ENCODE measurements around the gene POU2F1.
"Not testable (repeated sequence)": the region's sequence is repeated elsewhere in the genome, so short reads cannot be mapped to it uniquely, and the experiment has no call there.

Gene POU2F1

GRCh38 chr1:167231873-167232450 lies 11.3 kb downstream of the POU2F1 start:
- no peak for DNase-seq (ENCODE audit: low spot score)

- no peak for DNase-seq (ENCODE audit: low spot score)
Observed at GRCh38 chr1:167232801-167233200, 12.1 kb downstream of the POU2F1 start.

- no peak for DNase-seq (ENCODE audit: low spot score)
Observed at GRCh38 chr1:167233373-167233772, 12.7 kb downstream of the POU2F1 start.

GRCh38 chr1:167237000-167237399 lies 16.3 kb downstream of the POU2F1 start:
- DNase-seq (ENCODE audit: low spot score), result no peak

GRCh38 chr1:167238713-167239112 lies 18.0 kb downstream of the POU2F1 start:
- no peak for DNase-seq (ENCODE audit: low spot score)

- DNase-seq (ENCODE audit: low spot score), result no peak
Observed at GRCh38 chr1:167239257-167239656, 18.6 kb downstream of the POU2F1 start.

- no peak for DNase-seq (ENCODE audit: low spot score)
Observed at GRCh38 chr1:167244244-167244643, 23.6 kb downstream of the POU2F1 start.

GRCh38 chr1:167245168-167245567 lies 24.5 kb downstream of the POU2F1 start:
- not testable (repeated sequence) for DNase-seq (ENCODE audit: low spot score)

- DNase-seq (ENCODE audit: low spot score), result no peak
Observed at GRCh38 chr1:167246971-167247370, 26.3 kb downstream of the POU2F1 start.

- DNase-seq (ENCODE audit: low spot score), result no peak
Observed at GRCh38 chr1:167247754-167248153, 27.1 kb downstream of the POU2F1 start.

GRCh38 chr1:167248707-167249642 lies 28.3 kb downstream of the POU2F1 start:
- DNase-seq (ENCODE audit: low spot score), result no peak

GRCh38 chr1:167249702-167250101 lies 29.0 kb downstream of the POU2F1 start:
- DNase-seq (ENCODE audit: low spot score), result no peak

- no peak for DNase-seq (ENCODE audit: low spot score)
Observed at GRCh38 chr1:167250482-167250881, 29.8 kb downstream of the POU2F1 start.

- no peak for DNase-seq (ENCODE audit: low spot score)
Observed at GRCh38 chr1:167251472-167251871, 30.8 kb downstream of the POU2F1 start.

- no peak for DNase-seq (ENCODE audit: low spot score)
Observed at GRCh38 chr1:167252986-167253385, 32.3 kb downstream of the POU2F1 start.

- no peak for DNase-seq (ENCODE audit: low spot score)
Observed at GRCh38 chr1:167258858-167259257, 38.2 kb downstream of the POU2F1 start.

GRCh38 chr1:167262836-167263235 lies 42.1 kb downstream of the POU2F1 start:
- DNase-seq (ENCODE audit: low spot score), result no peak

GRCh38 chr1:167263344-167263743 lies 42.7 kb downstream of the POU2F1 start:
- DNase-seq (ENCODE audit: low spot score), result no peak

- no peak for DNase-seq (ENCODE audit: low spot score)
Observed at GRCh38 chr1:167263819-167264464, 43.3 kb downstream of the POU2F1 start.

GRCh38 chr1:167266965-167267364 lies 46.3 kb downstream of the POU2F1 start:
- DNase-seq (ENCODE audit: low spot score), result no peak

- DNase-seq (ENCODE audit: low spot score), result no peak
Observed at GRCh38 chr1:167268347-167268787, 47.7 kb downstream of the POU2F1 start.

GRCh38 chr1:167270349-167271092 lies 49.8 kb downstream of the POU2F1 start:
- DNase-seq (ENCODE audit: low spot score), result no peak

All from COLO829 (cell line).